H1 (cell line): ENCODE measurements around the gene ARHGAP42.

Experiments
- JUN ChIP-seq: IDR thresholded peaks from 2 replicates; pipeline ENCODE4 v1.6.1; 2011; ENCODE audit warnings: low read depth, mild to moderate bottlenecking, improper control_type of control experiment, low read length
- PHF8 ChIP-seq: fragments of 200-600 bp; sonication (generic); conservative IDR thresholded peaks from 2 replicates; pipeline ENCODE4 v1.7.1; 2012; ENCODE audit warnings: low read depth, mild to moderate bottlenecking, inconsistent platforms, low read length, moderate library complexity
- SRF ChIP-seq: IDR thresholded peaks from 2 replicates; pipeline ENCODE4 v1.6.1; 2011; ENCODE audit warnings: mild to moderate bottlenecking, low read depth, low read length, moderate library complexity
- TF ChIP-seq, protein P1 (sequence below): IDR thresholded peaks from 2 replicates; pipeline ENCODE4 v1.6.1; 2012; ENCODE audit warnings: inconsistent platforms
- TF ChIP-seq, protein P2 (sequence below), 3 experiments: IDR thresholded peaks; 1 replicate in 2 of 3; 2 replicates in 1 of 3; pipeline versions ENCODE4 v1.5.1 to v1.6.1; 2011; ENCODE audit warnings: low read length in 3 of 3, mild to moderate bottlenecking in 3 of 3, inconsistent platforms in 2 of 3, low read depth in 1 of 3, moderate library complexity in 1 of 3; ENCODE audit not compliant: insufficient read depth in 1 of 3; ENCODE audit errors: control extremely low read depth in 1 of 3

DNA sequence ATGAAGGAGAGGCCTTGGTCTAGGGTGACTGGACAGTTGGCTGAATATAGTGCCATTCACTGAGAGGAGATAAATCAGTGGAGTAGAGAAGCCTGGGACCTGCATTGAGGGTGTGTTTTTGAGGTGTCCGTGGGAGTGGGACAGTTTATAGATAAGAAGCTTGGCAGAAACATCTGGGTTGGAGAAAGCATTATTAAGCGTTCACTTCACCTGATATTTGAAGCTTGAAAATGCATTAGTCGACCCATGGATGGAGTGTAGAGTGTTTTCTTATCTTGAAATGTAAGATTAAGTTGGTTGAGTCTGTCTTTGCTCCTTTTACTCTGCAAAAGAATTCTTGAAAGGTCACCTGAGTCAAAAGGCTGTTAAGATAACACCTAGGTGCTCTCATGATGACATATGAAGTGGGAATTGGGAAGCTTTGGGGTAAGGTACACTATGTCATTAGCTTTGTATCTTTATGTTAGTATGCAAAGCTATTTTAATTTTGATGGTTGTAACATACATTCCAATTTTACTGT lies 160.7 kb downstream of the ARHGAP42 start:
- TF ChIP-seq SRF: no peak
- TF ChIP-seq, protein P1, sequence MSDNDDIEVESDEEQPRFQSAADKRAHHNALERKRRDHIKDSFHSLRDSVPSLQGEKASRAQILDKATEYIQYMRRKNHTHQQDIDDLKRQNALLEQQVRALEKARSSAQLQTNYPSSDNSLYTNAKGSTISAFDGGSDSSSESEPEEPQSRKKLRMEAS: no peak
- TF ChIP-seq, protein P2, sequence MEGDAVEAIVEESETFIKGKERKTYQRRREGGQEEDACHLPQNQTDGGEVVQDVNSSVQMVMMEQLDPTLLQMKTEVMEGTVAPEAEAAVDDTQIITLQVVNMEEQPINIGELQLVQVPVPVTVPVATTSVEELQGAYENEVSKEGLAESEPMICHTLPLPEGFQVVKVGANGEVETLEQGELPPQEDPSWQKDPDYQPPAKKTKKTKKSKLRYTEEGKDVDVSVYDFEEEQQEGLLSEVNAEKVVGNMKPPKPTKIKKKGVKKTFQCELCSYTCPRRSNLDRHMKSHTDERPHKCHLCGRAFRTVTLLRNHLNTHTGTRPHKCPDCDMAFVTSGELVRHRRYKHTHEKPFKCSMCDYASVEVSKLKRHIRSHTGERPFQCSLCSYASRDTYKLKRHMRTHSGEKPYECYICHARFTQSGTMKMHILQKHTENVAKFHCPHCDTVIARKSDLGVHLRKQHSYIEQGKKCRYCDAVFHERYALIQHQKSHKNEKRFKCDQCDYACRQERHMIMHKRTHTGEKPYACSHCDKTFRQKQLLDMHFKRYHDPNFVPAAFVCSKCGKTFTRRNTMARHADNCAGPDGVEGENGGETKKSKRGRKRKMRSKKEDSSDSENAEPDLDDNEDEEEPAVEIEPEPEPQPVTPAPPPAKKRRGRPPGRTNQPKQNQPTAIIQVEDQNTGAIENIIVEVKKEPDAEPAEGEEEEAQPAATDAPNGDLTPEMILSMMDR (IDR thresholded peaks at IDR 0.05; ENCODE audit: control extremely low read depth in 1 of 3, insufficient read depth in 1 of 3, low read depth in 1 of 3, low read length in 3 of 3): no peak
- TF ChIP-seq JUN: no peak
- TF ChIP-seq PHF8: no peak
